Activated CD8-positive, alpha-beta memory T cell treated with anti-CD3 and anti-CD28 coated beads for 48 hours (primary cell): ENCODE data around the gene NOL3.
A peak's percentile ranks its signal among the peaks of the same experiment; 100 is the strongest.

Source experiments
- DNase-seq, 3 experiments: peaks; one replicate each; pipeline ENCODE4 v3.0.0-alpha.2; 2020; ENCODE audit warnings: low read depth in 2 of 3, low spot score in 2 of 3

Gene NOL3

GRCh38 chr16:67188323-67188722 is 18.0 kb downstream of the NOL3 start:
- no peak for DNase-seq

- DNase-seq = no peak
These were observed 18.5 kb downstream of the NOL3 start for GRCh38 chr16:67188798-67189197.

GRCh38 chr16:67190041-67190440 is 19.7 kb downstream of the NOL3 start, which contains the start of gene EXOC3L1:
TSS of gene EXOC3L1 (minus strand) at chr16:67190136. CDS start at chr16:67189676, 460 bp downstream.
- DNase-seq = no peak

- no peak for DNase-seq
These were observed 20.4 kb downstream of the NOL3 start for GRCh38 chr16:67190448-67191399.

GRCh38 chr16:67191411-67191994 is 21.2 kb downstream of the NOL3 start:
- DNase-seq = no peak

GRCh38 chr16:67191995-67192681 is 21.8 kb downstream of the NOL3 start, which contains the start of gene E2F4:
TSS of gene E2F4 (plus strand) at chr16:67192155. CDS start at chr16:67192228, 73 bp downstream.
- DNase-seq = peak; percentile 69 to 81 (median 70)

- no peak for DNase-seq
These were observed 22.5 kb downstream of the NOL3 start for GRCh38 chr16:67192781-67193361.

DNA sequence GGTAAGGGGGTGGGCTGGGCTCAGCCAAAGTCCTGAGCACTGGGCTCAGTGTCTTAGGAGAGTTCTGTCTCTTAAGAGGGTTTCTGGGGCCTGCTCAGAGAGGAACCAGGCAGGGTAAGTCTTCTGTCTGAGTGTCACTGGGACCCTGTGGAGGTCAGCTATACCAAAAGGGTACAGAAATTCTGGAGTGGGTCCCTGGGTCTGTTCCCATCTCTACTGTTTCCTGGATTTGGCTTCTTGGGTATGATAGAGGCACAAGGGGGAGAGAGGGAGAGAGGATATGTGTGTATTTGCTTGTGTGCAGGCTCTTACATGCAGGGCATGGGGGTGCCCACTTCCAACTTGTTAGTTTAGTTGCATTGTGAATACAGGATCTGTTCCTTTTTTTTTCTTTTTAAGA is 23.2 kb downstream of the NOL3 start:
- DNase-seq = no peak

DNA sequence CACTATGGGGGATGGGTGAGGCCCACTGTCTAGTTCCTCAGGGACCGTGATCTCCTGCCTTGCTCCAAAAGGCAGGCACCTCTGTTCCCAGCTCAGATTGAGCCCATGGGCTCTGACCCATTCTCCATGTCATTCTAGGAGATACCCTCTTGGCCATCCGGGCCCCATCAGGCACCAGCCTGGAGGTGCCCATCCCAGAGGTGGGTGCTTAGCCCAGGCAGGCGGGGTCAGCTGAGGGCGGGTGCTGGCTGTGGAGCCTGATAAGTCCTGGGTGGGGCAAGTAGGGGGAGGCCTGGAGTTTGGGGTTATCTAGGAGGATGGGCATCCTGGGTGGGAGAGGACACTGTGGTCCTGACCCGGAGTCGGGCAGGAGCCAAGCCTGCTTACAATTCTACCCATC is 23.9 kb downstream of the NOL3 start:
- no peak for DNase-seq

DNA sequence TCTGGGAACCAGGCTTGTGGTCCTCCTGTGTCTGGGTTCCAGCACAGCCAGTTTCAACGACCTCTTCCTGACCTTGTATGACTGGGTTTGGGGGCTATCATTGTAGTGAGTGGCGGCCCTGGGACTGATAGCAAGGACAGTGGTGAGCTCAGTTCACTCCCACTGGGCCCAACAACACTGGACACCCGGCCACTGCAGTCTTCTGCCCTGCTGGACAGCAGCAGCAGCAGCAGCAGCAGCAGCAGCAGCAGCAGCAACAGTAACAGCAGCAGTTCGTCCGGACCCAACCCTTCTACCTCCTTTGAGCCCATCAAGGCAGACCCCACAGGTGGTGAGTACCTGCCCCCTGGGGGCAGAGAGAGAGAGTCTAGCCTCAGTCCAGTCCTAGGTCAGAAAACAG is 25.3 kb downstream of the NOL3 start:
- no peak for DNase-seq

GRCh38 chr16:67196881-67197280 is 26.5 kb downstream of the NOL3 start:
- DNase-seq = no peak

- no peak for DNase-seq
These were observed 27.4 kb downstream of the NOL3 start for GRCh38 chr16:67197704-67198103.

- no peak for DNase-seq
These were observed 27.9 kb downstream of the NOL3 start for GRCh38 chr16:67198238-67198734.

DNA sequence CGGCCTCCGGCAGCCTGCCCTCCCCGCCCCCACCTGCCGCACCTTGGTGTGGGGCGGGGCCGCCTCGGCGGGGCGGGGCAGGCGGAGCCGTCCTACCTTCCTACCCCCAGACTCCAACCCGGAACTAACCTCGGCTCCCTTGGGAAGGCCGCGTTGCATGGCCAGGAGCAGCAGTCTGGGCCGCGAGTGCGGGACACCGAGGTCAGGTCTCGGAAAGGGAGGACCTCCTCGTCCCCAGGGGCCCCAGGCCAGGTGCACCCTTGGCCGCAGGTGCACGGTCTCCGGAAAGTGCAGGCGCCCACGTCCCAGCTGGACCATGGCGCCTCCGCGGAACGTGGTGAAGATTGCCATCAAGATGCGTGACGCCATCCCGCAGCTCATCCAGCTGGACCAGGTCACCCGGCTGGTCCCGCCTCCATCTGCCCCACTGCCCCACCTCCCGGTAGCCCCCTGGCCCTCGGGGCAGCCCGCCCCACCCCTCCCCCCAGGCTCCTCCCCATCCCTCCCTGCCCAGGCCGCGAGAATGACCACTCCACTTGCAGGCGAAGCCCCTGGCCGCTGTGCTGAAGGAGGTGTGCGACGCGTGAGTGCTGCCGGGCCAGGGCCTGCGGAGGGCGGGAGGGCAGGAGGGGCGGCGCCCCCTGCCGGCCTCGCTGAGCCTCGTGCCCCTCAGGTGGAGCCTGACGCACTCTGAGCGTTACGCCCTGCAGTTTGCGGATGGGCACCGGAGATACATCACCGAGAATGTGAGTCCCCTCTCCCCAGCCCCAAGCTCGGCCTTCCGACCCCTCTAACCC is 28.9 kb downstream of the NOL3 start, which contains the start of gene ELMO3:
Gene ELMO3, plus strand, starts transcription at position 121 of the 797 bp plus-strand sequence. Its CDS starts 196 bp downstream, at position 317.
- no peak for DNase-seq

- DNase-seq = no peak
These were observed 29.5 kb downstream of the NOL3 start for GRCh38 chr16:67199808-67200198.

GRCh38 chr16:67200491-67200890 is 30.2 kb downstream of the NOL3 start:
- no peak for DNase-seq

GRCh38 chr16:67201411-67202345 is 31.3 kb downstream of the NOL3 start:
- no peak for DNase-seq

- DNase-seq = no peak
These were observed 32.1 kb downstream of the NOL3 start for GRCh38 chr16:67202426-67202825.

- no peak for DNase-seq
These were observed 32.7 kb downstream of the NOL3 start for GRCh38 chr16:67202956-67203493.
